IPS DF 6.9 (cell line): ENCODE results near the gene FOXO6.
A peak's percentile ranks its signal among the peaks of the same experiment; 100 is the strongest.

Experiments used
- DNase-seq: peaks from one replicate; pipeline ENCODE4 v3.0.0-alpha.2; 2013; ENCODE audit warnings: low read depth, low spot score
- H3K27ac ChIP-seq: one replicate; pipeline ENCODE4 v1.5.1; 2013; ENCODE audit warnings: low read length, control low read depth
- H3K27me3 ChIP-seq: 2 replicates; pipeline ENCODE4 v1.6.1; 2013; ENCODE audit warnings: mild to moderate bottlenecking, low read length; ENCODE audit not compliant: control insufficient read depth, insufficient read depth
- H3K36me3 ChIP-seq: 2 replicates; pipeline ENCODE4 v1.6.1; 2013; ENCODE audit warnings: low read length; ENCODE audit not compliant: control insufficient read depth, insufficient read depth
- H3K4me1 ChIP-seq: 2 replicates; pipeline ENCODE4 v1.6.1; 2013; ENCODE audit warnings: low read length; ENCODE audit not compliant: control insufficient read depth, insufficient read depth
- H3K4me3 ChIP-seq: 2 replicates; pipeline ENCODE4 v1.5.1; 2013; ENCODE audit warnings: mild to moderate bottlenecking, low read length
- H3K9me3 ChIP-seq: 2 replicates; pipeline ENCODE4 v1.6.1; 2013; ENCODE audit warnings: low read length, inconsistent platforms; ENCODE audit not compliant: control insufficient read depth, insufficient read depth
- WGBS: extraction: QIAGEN DNeasy Blood & Tissue Kit; methylation state at CpG from one replicate; pipeline ENCODE4 v1.1.7; 2013; ENCODE audit warnings: mixed read lengths, missing lambda C conversion rate; ENCODE audit not compliant: insufficient read length, insufficient coverage; 5-methylcytosine and 5-hydroxymethylcytosine counted together

FOXO6 gene

DNA sequence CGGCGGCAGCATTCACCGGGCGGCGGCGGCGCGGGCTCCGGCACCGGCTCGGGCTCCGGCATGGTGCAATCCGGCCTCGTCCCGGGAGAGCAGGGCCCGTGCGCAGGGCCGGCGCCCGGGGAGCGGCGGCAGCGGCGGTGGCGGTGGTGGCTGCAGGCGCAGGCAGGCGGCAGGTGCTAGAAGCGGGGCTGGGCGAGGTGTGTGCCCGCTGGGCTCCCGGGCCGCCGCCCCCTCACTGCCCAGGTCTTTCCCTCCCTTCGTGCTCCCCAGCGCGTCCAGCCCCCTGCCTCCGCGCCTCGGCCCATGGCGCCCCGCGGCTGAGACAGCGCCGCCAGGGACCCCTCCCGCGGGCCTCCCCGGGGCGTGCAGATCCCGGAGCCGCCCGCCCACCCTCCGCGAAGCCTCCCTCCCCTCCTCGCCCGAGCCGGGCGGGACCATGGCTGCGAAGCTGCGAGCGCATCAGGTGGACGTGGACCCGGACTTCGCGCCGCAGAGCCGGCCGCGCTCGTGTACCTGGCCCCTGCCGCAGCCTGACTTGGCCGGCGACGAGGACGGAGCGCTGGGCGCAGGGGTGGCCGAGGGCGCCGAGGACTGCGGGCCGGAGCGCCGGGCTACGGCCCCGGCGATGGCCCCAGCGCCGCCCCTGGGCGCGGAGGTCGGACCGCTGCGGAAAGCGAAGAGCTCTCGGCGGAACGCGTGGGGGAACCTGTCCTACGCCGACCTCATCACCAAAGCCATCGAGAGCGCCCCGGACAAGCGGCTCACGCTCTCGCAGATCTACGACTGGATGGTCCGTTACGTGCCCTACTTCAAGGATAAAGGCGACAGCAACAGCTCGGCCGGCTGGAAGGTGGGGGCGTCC lies 492 bp downstream of the FOXO6 start:
- Histone ChIP-seq H3K9me3 (no peaks in the 10 kb centered on the region), H3K27me3 (peaks cover 23% of the 10 kb centered on the region), H3K4me1 (peaks cover 16% of the 10 kb centered on the region), H3K27ac (no peak overlapping the region), H3K36me3 (no peaks in the 10 kb centered on the region), H3K4me3 (peak overlapping the region; percentile 61)
- no CpG with 5 or more reads among the region's 113 CpGs for WGBS
- DNase-seq, result no peak

DNA sequence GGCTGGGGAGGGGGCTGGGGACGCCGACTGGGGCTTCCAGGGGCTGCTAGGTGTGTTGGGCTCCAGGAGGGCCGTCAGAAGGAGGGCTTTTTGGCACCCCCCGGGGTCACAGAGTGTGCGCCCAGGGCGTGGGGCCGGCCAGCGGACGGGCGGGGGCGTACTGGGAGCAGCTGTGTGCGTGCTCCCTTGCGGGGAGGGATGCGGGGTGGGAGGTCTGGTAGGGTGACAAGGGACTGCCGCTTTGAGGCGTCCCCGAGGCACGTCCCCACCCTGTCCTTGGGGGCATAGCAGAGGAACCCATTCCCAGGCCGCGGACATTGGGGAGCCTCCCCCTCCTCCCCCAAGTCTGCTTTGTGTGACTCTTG lies 1.1 kb downstream of the FOXO6 start:
- no peaks in the 10 kb centered on the region for H3K36me3 ChIP-seq
- H3K4me3 ChIP-seq, result peak overlapping the region; percentile 61; the same call in 1 of the 2 replicates
- no CpG with 5 or more reads among the region's 20 CpGs for WGBS
- peaks cover 19% of the 10 kb centered on the region for H3K4me1 ChIP-seq
- H3K9me3 ChIP-seq, result no peaks in the 10 kb centered on the region
- no peak overlapping the region for H3K27ac ChIP-seq
- peaks cover 23% of the 10 kb centered on the region for H3K27me3 ChIP-seq
- DNase-seq, result no peak

DNA sequence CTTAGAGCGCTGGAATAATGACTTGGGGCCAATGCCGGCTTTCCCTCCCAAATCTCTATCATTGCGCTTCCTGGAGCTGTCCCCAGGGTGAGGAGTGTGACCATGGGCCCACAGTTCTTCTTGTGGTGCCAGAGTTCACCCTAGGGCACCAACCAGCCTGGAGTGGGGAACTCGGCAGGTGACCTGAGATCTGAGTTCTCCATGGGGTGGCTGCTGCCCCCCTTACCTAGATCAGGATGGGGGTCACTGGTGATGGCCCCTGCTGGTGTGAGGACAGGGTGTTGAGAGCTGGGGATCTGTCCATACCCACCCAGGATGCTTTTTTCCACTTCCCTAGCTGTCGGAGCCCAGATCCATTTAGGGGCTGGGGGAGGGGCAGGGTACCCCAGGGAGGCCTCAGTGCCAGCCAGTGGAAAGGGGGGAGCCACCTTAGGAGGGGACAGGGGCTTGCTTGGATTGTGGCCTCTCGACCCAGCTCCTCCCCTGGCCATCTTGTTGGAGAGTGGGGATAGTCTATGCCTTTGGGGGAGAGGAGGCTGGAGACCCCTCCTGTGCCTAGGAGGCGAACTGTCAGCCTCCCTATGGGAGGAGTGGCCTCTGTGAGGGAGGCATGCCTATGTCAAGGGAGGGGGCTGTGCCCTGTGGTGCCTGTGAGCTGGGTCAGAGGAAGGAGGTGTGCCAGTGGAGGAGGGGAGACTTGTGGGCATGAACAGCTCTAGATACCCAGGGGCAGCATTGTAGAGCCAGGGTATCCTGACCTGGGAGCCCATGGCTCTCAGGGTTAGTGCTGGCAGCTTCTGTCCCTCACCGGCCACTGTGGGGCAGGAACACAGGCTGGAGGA lies 1.7 kb downstream of the FOXO6 start:
- H3K4me1 ChIP-seq, result peaks cover 17% of the 10 kb centered on the region

DNA sequence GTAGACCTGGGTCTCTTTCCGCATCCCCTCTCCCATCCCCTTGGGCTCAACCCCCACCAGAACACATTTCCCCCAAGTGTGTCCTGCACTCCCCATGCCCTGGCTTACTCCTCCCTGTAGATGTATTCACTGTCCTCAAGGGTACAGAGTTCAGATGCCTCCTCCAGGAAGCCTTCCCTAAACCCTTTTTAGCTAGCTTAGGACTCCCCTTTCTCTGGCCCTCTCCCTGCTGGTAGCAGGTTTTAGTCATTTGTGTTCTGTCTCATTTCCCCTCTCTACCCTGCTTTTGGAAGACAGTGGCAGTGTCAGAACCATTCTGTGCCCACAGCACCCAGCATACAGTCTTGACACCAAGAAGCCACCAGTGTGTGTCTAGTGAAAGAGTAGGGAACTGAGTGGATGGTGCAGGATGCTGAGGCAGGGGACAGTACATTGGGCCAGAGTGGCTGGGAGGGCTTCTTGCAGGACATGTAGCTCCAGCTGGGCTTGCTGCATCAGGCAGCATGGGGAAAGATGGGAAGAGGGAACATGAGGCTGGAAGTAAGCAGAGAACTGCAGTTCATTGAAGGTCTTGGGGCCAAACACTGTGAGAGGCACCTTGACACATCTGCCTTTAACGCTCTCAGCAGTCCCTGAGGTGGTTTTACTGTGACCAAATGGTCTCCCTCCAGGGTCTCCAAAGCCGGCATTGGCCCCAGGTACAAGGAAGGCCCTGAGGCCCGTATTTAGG lies 2.5 kb downstream of the FOXO6 start:
- WGBS, result no CpG with 5 or more reads among the region's 4 CpGs
- H3K9me3 ChIP-seq, result no peaks in the 10 kb centered on the region
- H3K36me3 ChIP-seq, result no peaks in the 10 kb centered on the region
- H3K4me1 ChIP-seq, result peaks cover 12% of the 10 kb centered on the region
- H3K27ac ChIP-seq, result no peak overlapping the region
- no peak for DNase-seq
- peaks cover 23% of the 10 kb centered on the region for H3K27me3 ChIP-seq
- no peak overlapping the region for H3K4me3 ChIP-seq

More for the DNA sequence above, 1.7 kb downstream of the FOXO6 start:
- peaks cover 23% of the 10 kb centered on the region for H3K27me3 ChIP-seq
- no peak for DNase-seq
- H3K36me3 ChIP-seq, result no peaks in the 10 kb centered on the region
- H3K9me3 ChIP-seq, result no peaks in the 10 kb centered on the region
- WGBS, result no CpG with 5 or more reads among the region's 8 CpGs
- H3K27ac ChIP-seq, result no peak overlapping the region
- H3K4me3 ChIP-seq, result no peak overlapping the region

DNA sequence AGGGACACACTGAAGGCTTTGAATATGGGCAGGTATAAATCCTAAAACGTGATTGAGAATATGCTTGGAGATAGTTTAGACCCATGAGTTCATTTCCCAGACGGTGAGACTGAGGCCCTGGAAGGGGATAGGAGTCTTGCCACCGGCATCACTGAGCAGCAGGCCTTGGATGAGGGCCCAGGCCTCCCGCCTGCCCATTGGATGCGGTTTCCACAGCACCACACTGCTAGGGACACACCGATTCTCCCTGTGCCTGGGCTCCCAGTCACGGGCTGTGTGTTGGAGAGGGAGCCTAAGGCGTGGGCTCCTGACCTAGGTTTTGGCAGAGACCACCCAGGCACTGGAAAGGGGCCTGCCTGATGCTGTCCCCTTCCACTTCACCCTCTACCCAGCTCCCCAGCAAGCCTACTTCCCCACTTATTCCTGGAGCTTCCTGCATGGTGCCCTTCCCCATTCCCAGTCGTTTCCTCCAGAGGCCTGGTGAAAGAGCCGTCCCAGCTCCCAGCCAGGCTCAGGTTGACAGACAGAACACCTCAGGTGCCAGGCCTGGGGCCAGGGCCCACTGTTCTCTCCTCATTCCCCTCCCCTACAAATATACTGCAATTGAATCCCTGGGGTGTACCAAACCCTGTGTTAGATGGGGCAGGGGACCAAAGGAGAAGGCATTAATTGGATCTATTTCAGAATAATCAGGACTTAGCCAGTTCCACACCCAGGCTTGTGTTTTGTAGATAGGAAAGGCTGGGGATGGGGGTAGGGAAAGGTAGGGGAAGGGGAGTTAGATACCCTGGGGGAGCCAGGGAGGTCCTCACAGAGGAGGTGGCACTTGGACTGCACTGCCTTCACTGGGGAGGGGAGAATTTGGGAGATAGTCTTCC lies 3.4 kb downstream of the FOXO6 start:
- H3K4me1 ChIP-seq, result peaks cover 12% of the 10 kb centered on the region
- H3K27ac ChIP-seq, result no peak overlapping the region
- no peak overlapping the region for H3K4me3 ChIP-seq
- no peaks in the 10 kb centered on the region for H3K9me3 ChIP-seq
- no peak for DNase-seq
- H3K36me3 ChIP-seq, result no peaks in the 10 kb centered on the region
- no CpG with 5 or more reads among the region's 10 CpGs for WGBS
- peaks cover 23% of the 10 kb centered on the region for H3K27me3 ChIP-seq

DNA sequence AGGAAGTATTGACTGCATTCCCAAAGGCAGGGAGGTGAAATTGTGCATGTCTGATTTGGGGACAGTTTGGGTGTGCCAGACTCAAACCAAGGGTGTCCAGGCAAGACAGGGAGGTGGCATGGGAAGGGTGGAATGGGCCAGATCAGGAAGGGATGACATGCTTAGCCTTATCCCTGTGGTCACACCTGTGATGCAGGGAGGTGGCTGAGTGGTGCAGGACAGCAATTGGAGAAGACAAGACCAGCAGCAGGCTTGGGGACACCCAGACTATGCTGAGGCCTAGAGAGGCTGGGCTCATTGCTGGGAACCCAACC lies 4.0 kb downstream of the FOXO6 start:
- H3K9me3 ChIP-seq, result no peaks in the 10 kb centered on the region
- H3K4me3 ChIP-seq, result no peak overlapping the region
- H3K27me3 ChIP-seq, result peaks cover 23% of the 10 kb centered on the region
- H3K4me1 ChIP-seq, result peaks cover 12% of the 10 kb centered on the region
- no peak overlapping the region for H3K27ac ChIP-seq
- no peak for DNase-seq
- no peaks in the 10 kb centered on the region for H3K36me3 ChIP-seq

DNA sequence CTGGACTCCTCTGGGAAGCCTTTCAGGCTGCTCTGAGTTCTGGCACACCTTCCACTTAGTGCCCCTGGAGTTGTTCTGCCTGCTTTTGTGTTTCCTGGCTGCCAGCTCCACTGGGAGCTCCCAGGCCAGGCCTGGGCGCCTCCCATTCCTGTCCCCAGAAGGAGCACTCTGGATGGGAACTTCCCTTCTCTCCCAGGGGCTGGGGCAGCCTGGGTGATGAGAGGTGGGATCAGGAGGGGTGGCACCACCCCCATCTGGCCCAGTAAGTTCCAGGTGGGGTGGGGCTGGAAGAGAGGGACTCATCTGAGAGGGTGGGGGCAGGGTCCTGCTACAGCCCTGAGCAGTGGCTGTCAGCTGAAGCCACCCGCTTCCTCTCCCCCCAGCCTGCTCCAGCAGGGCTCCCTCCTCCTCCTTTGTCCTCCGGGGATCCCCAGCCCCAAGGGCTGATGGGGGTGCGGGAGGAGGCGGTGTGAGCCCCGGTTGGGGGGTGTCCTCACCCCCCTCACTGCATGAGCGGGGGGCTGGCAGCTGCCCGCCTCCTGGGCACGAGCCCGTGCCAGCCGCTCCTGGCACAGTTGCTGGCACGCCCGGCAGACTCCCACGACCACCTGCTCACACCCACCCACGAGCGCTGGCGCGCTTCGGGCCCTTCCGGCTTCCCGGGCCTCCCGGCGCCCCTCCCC lies 4.7 kb downstream of the FOXO6 start:
- Histone ChIP-seq H3K4me1 (peaks cover 15% of the 10 kb centered on the region), H3K27ac (no peak overlapping the region), H3K27me3 (peaks cover 23% of the 10 kb centered on the region), H3K9me3 (no peaks in the 10 kb centered on the region), H3K4me3 (peak overlapping the region; percentile 54), H3K36me3 (no peaks in the 10 kb centered on the region)
- no CpG with 5 or more reads among the region's 23 CpGs for WGBS
- DNase-seq, result no peak

DNA sequence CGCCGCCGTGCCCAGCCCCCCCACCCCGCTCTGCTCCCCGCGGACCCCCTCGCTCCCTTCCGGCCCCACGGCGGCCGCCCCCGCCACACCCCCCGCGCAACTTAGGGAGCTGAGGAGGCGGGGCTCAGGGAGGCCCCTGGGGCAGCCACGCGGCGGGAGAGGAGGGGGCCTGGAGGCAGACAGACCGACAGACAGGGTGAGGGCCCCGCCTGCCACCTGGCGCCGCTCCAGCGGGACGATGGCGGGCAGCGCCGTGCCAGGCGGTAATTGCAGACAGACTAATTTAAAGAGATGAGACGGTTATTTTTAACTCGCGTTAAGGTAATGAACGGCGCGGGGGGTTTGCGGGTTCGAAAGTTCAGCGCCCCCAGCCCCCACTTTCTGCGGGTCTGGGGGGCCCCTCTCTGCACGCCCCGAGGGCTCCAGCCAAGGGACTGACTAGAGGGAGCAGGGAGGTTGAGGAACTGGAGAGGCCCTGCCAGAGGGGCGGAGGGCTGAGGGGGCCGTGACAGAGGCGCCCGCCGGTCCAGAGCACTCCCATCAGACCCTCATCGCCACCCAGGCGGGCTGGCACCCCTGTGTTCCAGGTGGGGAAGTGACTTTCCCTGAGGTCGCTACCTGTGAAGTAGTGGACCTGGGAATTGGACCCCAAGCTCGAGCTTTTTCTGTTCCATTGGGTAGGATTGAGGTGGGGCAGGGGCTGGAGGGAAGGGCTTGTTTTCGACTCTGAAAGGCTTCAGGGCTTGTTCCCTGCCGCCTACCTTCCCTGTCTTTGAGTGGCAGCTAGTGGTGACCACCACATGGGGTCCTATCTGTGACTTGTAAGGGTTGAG lies 5.4 kb downstream of the FOXO6 start:
- Histone ChIP-seq H3K4me1 (peaks cover 23% of the 10 kb centered on the region), H3K9me3 (no peaks in the 10 kb centered on the region), H3K27ac (no peak overlapping the region), H3K4me3 (peak overlapping the region; percentile 54), H3K27me3 (peaks cover 23% of the 10 kb centered on the region), H3K36me3 (no peaks in the 10 kb centered on the region)
- DNase-seq, result no peak
- no CpG with 5 or more reads among the region's 51 CpGs for WGBS

DNA sequence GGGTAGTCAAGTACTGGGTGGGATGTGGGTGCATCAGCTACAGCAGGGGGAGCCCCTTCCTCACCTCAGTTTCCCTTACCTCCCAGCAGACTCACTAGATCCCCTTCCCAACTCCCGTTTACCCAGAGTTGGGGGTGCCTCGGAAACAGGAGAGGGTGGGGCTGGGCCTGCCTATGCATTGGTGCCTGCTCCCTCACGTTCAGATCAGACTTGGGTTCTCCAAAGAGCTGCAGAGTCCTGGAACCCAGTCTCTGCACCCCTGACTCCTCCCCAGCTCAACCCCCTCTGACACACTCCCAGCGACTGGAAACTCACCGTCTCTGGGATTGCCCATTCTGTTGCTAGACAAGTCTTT lies 6.0 kb downstream of the FOXO6 start:
- H3K4me3 ChIP-seq, result no peak overlapping the region
- H3K27ac ChIP-seq, result no peak overlapping the region
- no peak for DNase-seq
- peaks cover 18% of the 10 kb centered on the region for H3K27me3 ChIP-seq
- peaks cover 25% of the 10 kb centered on the region for H3K4me1 ChIP-seq
- no CpG with 5 or more reads among the region's 5 CpGs for WGBS
- H3K36me3 ChIP-seq, result no peaks in the 10 kb centered on the region
- H3K9me3 ChIP-seq, result no peaks in the 10 kb centered on the region
